ENCODE results near the gene NELFCD.

GRCh38 chr20:58973866-58974265 lies 7.2 kb upstream of the NELFCD start:
- TF ChIP-seq EP300 (conservative IDR thresholded peaks at IDR 0.05; ENCODE audit: poor library complexity, severe bottlenecking) = no peak
- no peak for TF ChIP-seq POLR2AphosphoS5 (IDR thresholded peaks at IDR 0.05)
- TF ChIP-seq CTCF (IDR thresholded peaks at IDR 0.05; ENCODE audit: poor library complexity, severe bottlenecking) = no peak
- TF ChIP-seq RAD21 (conservative IDR thresholded peaks at IDR 0.05) = no peak
- TF ChIP-seq TAF1 (IDR thresholded peaks at IDR 0.05; ENCODE audit: low read depth) = no peak
- no peak for TF ChIP-seq REST (IDR thresholded peaks at IDR 0.05; ENCODE audit: borderline replicate concordance)
